ENCODE results near the gene CLEC9A. TPM values are rescaled to one million over a fixed set of nuclear protein-coding genes. Genes with fewer than 3 reads are reported as not detected.

The CLEC9A gene
- total RNA-seq, 1 experiment from 2014 or later, result not detected

- ChIA-PET CTCF (no interaction called here), POLR2A (ENCODE audit: unreplicated experiment) (no interaction called here)
- Histone ChIP-seq H3K4me1 (ENCODE audit: insufficient read depth, low read length) (no peaks in the 10 kb centered on the region), H3K4me3 (ENCODE audit: low read length) (no peak overlapping the region), H4K20me1 (ENCODE audit: low read length) (no peaks in the 10 kb centered on the region), H3K27me3 (ENCODE audit: low read length) (peaks cover 10% of the 10 kb centered on the region; the same call in 1 of the 2 replicates), H3K9ac (ENCODE audit: low read length) (no peak overlapping the region), H3K79me2 (ENCODE audit: low read length) (no peaks in the 10 kb centered on the region), H3K4me2 (ENCODE audit: low read length) (no peak overlapping the region), H3K36me3 (ENCODE audit: low read depth, low read length) (no peaks in the 10 kb centered on the region), H2AFZ (ENCODE audit: low read length) (no peak overlapping the region), H3K9me2 (replicated peaks; ENCODE audit: low read length) (no peaks in the 10 kb centered on the region), H3K9me3 (ENCODE audit: low read length) (no peaks in the 10 kb centered on the region), H3F3A (ENCODE audit: low read length, unreplicated experiment) (no peaks in the 10 kb centered on the region), H3K27ac (ENCODE audit: low read length) (no peak overlapping the region)
- BruUV-seq (replicated peaks), result no TSS peak
- DNase-seq (no peak), ATAC-seq (no peak)
- intact Hi-C loops (cut with micrococcal nuclease), result no loop called here
- TF ChIP-seq CTCF (conservative IDR thresholded peaks at IDR 0.05; ENCODE audit: low read depth, low read length), result no peak
- no peak for TF ChIP-seq EZH2 (IDR thresholded peaks at IDR 0.05; ENCODE audit: low read length, unreplicated experiment)
- no peak for TF ChIP-seq EZH2phosphoT487 (IDR thresholded peaks at IDR 0.05; ENCODE audit: borderline replicate concordance, low read length)
These were observed 55.9 kb downstream of the CLEC9A start for GRCh38 chr12:10086387-10086786.

GRCh38 chr12:10088031-10088430 is 57.5 kb downstream of the CLEC9A start:
- TF ChIP-seq EZH2 (IDR thresholded peaks at IDR 0.05; ENCODE audit: low read length, unreplicated experiment), result no peak
- no peak for TF ChIP-seq CTCF (conservative IDR thresholded peaks at IDR 0.05; ENCODE audit: low read depth, low read length)
- no peak for TF ChIP-seq EZH2phosphoT487 (IDR thresholded peaks at IDR 0.05; ENCODE audit: borderline replicate concordance, low read length)
- no peak for DNase-seq
- ChIA-PET CTCF (interaction anchor here (0.8 kb wide), 1 partner anchor 290 kb away, joined by 3 read pairs; no protein-coding TSS in a partner anchor), POLR2A (ENCODE audit: unreplicated experiment) (no interaction called here)
- Histone ChIP-seq H3K79me2 (ENCODE audit: low read length) (no peaks in the 10 kb centered on the region), H3F3A (ENCODE audit: low read length, unreplicated experiment) (no peaks in the 10 kb centered on the region), H3K27me3 (ENCODE audit: low read length) (peaks cover 10% of the 10 kb centered on the region; the same call in 1 of the 2 replicates), H3K4me1 (ENCODE audit: insufficient read depth, low read length) (no peaks in the 10 kb centered on the region), H3K36me3 (ENCODE audit: low read depth, low read length) (no peaks in the 10 kb centered on the region), H3K9ac (ENCODE audit: low read length) (no peak overlapping the region), H3K9me2 (replicated peaks; ENCODE audit: low read length) (no peaks in the 10 kb centered on the region), H3K4me2 (ENCODE audit: low read length) (no peak overlapping the region), H3K4me3 (ENCODE audit: low read length) (no peak overlapping the region), H2AFZ (ENCODE audit: low read length) (no peak overlapping the region), H3K9me3 (ENCODE audit: low read length) (no peaks in the 10 kb centered on the region), H3K27ac (ENCODE audit: low read length) (no peak overlapping the region), H4K20me1 (ENCODE audit: low read length) (no peaks in the 10 kb centered on the region)
- ATAC-seq, result no peak
- no TSS peak for BruUV-seq (replicated peaks)
- intact Hi-C loops (cut with micrococcal nuclease), result no loop called here

GRCh38 chr12:10088955-10089900 is 58.7 kb downstream of the CLEC9A start:
- no peaks in the 10 kb centered on the region for H3K9me3 ChIP-seq (ENCODE audit: low read length)
- peaks cover 10% of the 10 kb centered on the region; the same call in 1 of the 2 replicates for H3K27me3 ChIP-seq (ENCODE audit: low read length)
- TF ChIP-seq EZH2 (IDR thresholded peaks at IDR 0.05; ENCODE audit: low read length, unreplicated experiment) (no peak), CTCF (conservative IDR thresholded peaks at IDR 0.05; ENCODE audit: low read depth, low read length) (no peak), EZH2phosphoT487 (IDR thresholded peaks at IDR 0.05; ENCODE audit: borderline replicate concordance, low read length) (no peak)
- no peaks in the 10 kb centered on the region for H3K79me2 ChIP-seq (ENCODE audit: low read length)
- no peak overlapping the region for H3K4me3 ChIP-seq (ENCODE audit: low read length)
- no peak overlapping the region for H2AFZ ChIP-seq (ENCODE audit: low read length)
- no peak for ATAC-seq
- H4K20me1 ChIP-seq (ENCODE audit: low read length), result no peaks in the 10 kb centered on the region
- no peak overlapping the region for H3K27ac ChIP-seq (ENCODE audit: low read length)
- POLR2A ChIA-PET (ENCODE audit: unreplicated experiment), result no interaction called here
- no TSS peak for BruUV-seq (replicated peaks)
- H3K4me1 ChIP-seq (ENCODE audit: insufficient read depth, low read length), result no peaks in the 10 kb centered on the region
- no peak overlapping the region for H3K4me2 ChIP-seq (ENCODE audit: low read length)
- H3K9ac ChIP-seq (ENCODE audit: low read length), result no peak overlapping the region
- no peaks in the 10 kb centered on the region for H3F3A ChIP-seq (ENCODE audit: low read length, unreplicated experiment)
- H3K9me2 ChIP-seq (replicated peaks; ENCODE audit: low read length), result no peaks in the 10 kb centered on the region
- H3K36me3 ChIP-seq (ENCODE audit: low read depth, low read length), result no peaks in the 10 kb centered on the region
- CTCF ChIA-PET, result interaction anchor here (0.8 kb wide), 1 partner anchor 292 kb away, joined by 3 read pairs; no protein-coding TSS in a partner anchor
- no peak for DNase-seq
- intact Hi-C loops (cut with micrococcal nuclease), result no loop called here
